Measurements from ENCODE around the gene ARAP2.

DNA sequence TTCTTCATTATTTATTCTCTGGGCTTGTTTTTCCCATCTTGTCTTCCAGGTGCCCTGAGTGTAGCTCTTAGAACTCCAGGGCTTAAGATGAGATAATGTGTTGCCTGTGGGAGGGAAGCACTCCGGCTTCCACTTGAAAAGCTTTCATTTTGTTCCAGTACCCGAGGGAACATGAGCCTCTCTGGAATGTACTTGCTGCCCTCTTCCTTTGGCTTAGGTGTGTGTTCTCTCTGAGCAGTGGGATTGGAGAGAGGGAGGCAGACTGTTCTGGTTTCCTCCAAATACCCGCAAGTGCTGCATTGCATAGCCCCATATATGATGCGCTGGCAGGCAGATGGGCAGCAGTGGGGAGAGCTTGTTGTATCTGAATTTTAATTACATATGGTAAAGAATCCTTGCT is 36.2 kb upstream of the ARAP2 start:
- TF ChIP-seq POLR2AphosphoS5 (IDR thresholded peaks at IDR 0.05) (no peak), POLR2A (IDR thresholded peaks at IDR 0.05) (no peak)
- TF ChIP-seq, protein P1, sequence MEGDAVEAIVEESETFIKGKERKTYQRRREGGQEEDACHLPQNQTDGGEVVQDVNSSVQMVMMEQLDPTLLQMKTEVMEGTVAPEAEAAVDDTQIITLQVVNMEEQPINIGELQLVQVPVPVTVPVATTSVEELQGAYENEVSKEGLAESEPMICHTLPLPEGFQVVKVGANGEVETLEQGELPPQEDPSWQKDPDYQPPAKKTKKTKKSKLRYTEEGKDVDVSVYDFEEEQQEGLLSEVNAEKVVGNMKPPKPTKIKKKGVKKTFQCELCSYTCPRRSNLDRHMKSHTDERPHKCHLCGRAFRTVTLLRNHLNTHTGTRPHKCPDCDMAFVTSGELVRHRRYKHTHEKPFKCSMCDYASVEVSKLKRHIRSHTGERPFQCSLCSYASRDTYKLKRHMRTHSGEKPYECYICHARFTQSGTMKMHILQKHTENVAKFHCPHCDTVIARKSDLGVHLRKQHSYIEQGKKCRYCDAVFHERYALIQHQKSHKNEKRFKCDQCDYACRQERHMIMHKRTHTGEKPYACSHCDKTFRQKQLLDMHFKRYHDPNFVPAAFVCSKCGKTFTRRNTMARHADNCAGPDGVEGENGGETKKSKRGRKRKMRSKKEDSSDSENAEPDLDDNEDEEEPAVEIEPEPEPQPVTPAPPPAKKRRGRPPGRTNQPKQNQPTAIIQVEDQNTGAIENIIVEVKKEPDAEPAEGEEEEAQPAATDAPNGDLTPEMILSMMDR (IDR thresholded peaks at IDR 0.05 in 8 of 11, conservative IDR thresholded peaks at IDR 0.05 in 3 of 11) = no peak

All from spleen (tissue), 7 donors.